ENCODE measurements around the gene GNG2. TPM values are rescaled to one million over a fixed set of nuclear protein-coding genes. Genes with fewer than 3 reads are reported as not detected.

Gene GNG2
- 12.4 and 21.9 TPM in 2 replicates for total RNA-seq

DNA sequence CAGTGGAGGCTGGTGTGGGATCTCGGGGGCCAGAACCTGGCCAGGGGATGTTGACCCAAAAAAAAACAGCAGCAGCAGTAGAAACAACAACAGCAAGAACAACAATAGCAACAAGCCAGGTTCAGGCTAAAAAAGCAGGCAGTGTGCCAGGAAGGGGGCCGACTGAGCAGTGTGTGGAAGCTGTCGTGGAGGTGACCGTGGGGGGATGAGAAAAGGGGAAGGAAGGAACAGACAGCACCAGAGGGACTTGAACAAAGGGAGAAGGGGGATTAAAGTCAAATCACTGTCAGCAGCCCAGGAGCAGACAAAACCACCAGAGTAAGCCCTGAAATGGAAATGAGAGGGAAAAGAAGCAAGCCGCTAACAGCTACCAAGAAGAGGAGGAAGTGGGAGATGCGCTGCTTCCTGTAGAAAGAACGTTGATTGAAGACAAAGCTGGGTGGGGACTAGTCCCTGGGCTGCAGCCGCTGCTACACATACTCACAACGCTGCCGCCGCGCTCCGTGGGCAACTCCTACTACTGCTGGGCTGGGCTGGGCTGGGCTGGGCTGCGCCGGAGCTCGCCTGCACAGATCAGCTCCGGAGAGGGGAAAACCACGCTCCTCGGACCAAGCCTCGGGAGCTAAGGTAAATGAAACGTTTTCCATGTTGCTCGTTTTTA lies at the start of gene GNG2:
TSS of gene GNG2 (plus strand) at position 449 of the 661 bp plus-strand sequence. CDS start 90,067 bp downstream, outside the sequence.

DNA sequence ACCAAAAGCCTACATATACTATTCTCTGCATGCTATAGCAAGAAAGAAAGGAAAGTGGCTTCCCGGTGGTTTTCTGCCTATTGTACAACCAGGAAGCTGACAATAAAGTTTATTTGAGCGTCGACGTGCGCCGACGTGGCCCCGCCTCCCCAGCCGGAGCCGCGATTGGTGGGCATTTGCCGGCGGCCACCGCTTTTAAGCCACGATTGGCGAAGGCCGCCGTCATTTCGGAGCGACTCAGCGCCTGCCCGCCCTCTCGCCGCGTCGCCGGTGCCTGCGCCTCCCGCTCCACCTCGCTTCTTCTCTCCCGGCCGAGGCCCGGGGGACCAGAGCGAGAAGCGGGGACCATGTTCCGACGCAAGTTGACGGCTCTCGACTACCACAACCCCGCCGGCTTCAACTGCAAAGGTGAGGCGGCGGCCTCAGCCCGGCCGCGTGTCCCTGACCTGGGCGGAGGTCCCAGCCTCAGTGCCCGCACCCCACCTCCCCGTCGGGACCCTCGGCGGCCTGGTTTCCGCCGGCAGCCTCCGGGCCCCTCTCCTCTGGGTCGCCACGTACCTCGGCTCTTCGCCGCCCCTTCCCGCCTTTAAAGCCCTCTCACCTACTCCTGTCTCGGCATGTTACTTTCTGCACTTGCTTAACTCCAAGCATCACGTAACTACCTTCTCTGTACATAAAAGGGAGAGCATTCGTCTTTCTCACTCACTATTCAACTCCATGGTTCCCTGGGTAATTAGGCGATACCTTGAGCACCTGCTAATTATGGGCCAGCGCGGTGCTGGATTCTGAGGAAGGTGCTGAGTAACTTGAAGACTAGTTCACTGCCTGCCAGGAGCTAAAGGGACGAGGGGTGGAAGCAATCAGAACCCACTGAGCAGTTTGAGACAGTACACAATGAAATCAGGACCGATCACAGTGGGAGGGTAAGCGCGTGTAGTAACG lies 129.2 kb downstream of the GNG2 start, which contains the start of gene RTRAF:
TSS of gene RTRAF (plus strand) at position 254 of the 942 bp plus-strand sequence. CDS start at position 348, 94 bp downstream.

Other genes with a start within 250 kb of the GNG2 start
- gene FRMD6, start 208.7 kb upstream of the GNG2 start, total RNA-seq, result 145 and 173 TPM in 2 replicates
- gene RTRAF, start 128.9 kb downstream of the GNG2 start, total RNA-seq, result 57.2 and 114 TPM in 2 replicates
- gene NID2, start 208.4 kb downstream of the GNG2 start, total RNA-seq, result 110 and 166 TPM in 2 replicates

Measured in bronchial smooth muscle cell (primary cell).